Esophagus muscularis mucosa (tissue), 4 donors: ENCODE data around the gene ALG11. TPM values are rescaled to one million over a fixed set of nuclear protein-coding genes. Genes with fewer than 3 reads are reported as not detected.
A peak's percentile ranks its signal among the peaks of the same experiment; 100 is the strongest.

ENCODE experiments used
- DNase-seq: peaks from one replicate; pipeline ENCODE4 v3.0.0-alpha.2; 2017; ENCODE audit errors: extremely low spot score
- H3K27ac ChIP-seq, 4 donors: fragments of 200-600 bp; sonication (generic); replicated peaks in 1 of 4; 1 replicate in 3 of 4; 2 replicates in 1 of 4; pipeline ENCODE4 v1.5.1; 2016 to 2019; ENCODE audit warnings: mild to moderate bottlenecking in 1 of 4
- H3K27me3 ChIP-seq, 4 donors: fragments of 200-600 bp; sonication (generic); one replicate each; pipeline versions ENCODE4 v1.5.1 to v1.6.0; 2016 to 2019
- H3K36me3 ChIP-seq, 4 donors: fragments of 200-600 bp; sonication (generic); one replicate each; pipeline ENCODE4 v1.5.1; 2016 to 2019
- H3K4me1 ChIP-seq, 4 donors: fragments of 200-600 bp; sonication (generic); one replicate each; pipeline ENCODE4 v1.5.1; 2016 to 2019
- H3K4me3 ChIP-seq, 4 donors: fragments of 200-600 bp; sonication (generic); 1 replicate in 2 of 4; 2 replicates in 2 of 4; pipeline ENCODE4 v1.5.1; 2016 to 2019; ENCODE audit warnings: mild to moderate bottlenecking in 4 of 4, moderate library complexity in 1 of 4
- H3K9me3 ChIP-seq, 4 donors: fragments of 200-600 bp; sonication (generic); 1 replicate in 3 of 4; 2 replicates in 1 of 4; pipeline ENCODE4 v1.5.1; 2016 to 2019
- CTCF ChIP-seq, 3 experiments: fragments of 200-600 bp in 2 of 3; fragments of 450-650 bp in 1 of 3; sonication (generic) in 2 of 3; IDR thresholded peaks; one replicate each; pipeline ENCODE4 v1.5.1; 2017 to 2019; ENCODE audit warnings: antibody characterized with exemption in 3 of 3, mild to moderate bottlenecking in 2 of 3, moderate library complexity in 1 of 3
- EP300 ChIP-seq: sonication (generic); formaldehyde crosslinking; IDR thresholded peaks from one replicate; pipeline ENCODE4 v1.6.1; 2017; ENCODE audit warnings: antibody characterized with exemption
- POLR2A ChIP-seq: fragments of 450-650 bp; IDR thresholded peaks from one replicate; pipeline ENCODE4 v1.6.1; 2017; ENCODE audit warnings: antibody characterized with exemption, moderate library complexity, mild to moderate bottlenecking, low read depth
- POLR2AphosphoS5 ChIP-seq, 2 donors: sonication (generic); formaldehyde crosslinking; IDR thresholded peaks; one replicate each; pipeline ENCODE4 v1.6.1; 2017; ENCODE audit warnings: antibody characterized with exemption in 2 of 2
- WGBS: methylation state at CpG from one replicate; pipeline ENCODE4 v1.1.5; 2018; 5-methylcytosine and 5-hydroxymethylcytosine counted together
- intact Hi-C: fragments of 100-400 bp; cut with DNase I; formaldehyde crosslinking; loops from one replicate; pipeline ENCODE4 v1.15.1; 2023
- total RNA-seq, 4 donors: library from RNA; depleted of rRNA; stranded (reverse); fragments of >200 nt; gene quantifications; one replicate each; pipeline versions ENCODE4 v1.1.0 to v1.2.1, GENCODE V29; 2016

ALG11 gene
- total RNA-seq, 4 donors from 2014 or later, result 12.4 to 21.7 (median 16.3) TPM

GRCh38 chr13:51988988-51989618 lies 23.1 kb upstream of the ALG11 start:
- Histone ChIP-seq H3K9me3 (no peaks in the 10 kb centered on the region), H3K27me3 (no peaks in the 10 kb centered on the region), H3K4me1 (no peaks in the 10 kb centered on the region), H3K4me3 (no peak overlapping the region), H3K36me3 (no peaks in the 10 kb centered on the region), H3K27ac (no peak overlapping the region)
- 95% methylated on average over 3 of the region's 3 CpGs for WGBS
- intact Hi-C loops, result no loop called here
- no peak for TF ChIP-seq CTCF (IDR thresholded peaks at IDR 0.05)
- TF ChIP-seq EP300, result no peak
- TF ChIP-seq POLR2AphosphoS5 (IDR thresholded peaks at IDR 0.05), result no peak
- no peak for TF ChIP-seq POLR2A
- no peak for DNase-seq

- WGBS, result 86% methylated on average over 2 of the region's 2 CpGs
- Histone ChIP-seq H3K36me3 (no peaks in the 10 kb centered on the region), H3K4me1 (peaks cover 22 to 25% (median 24%) of the 10 kb centered on the region in 4 donors), H3K27ac (no peak overlapping the region), H3K9me3 (no peaks in the 10 kb centered on the region), H3K4me3 (no peak overlapping the region), H3K27me3 (no peaks in the 10 kb centered on the region)
- no peak for TF ChIP-seq POLR2AphosphoS5 (IDR thresholded peaks at IDR 0.05)
- TF ChIP-seq POLR2A, result no peak
- no peak for TF ChIP-seq CTCF (IDR thresholded peaks at IDR 0.05)
- TF ChIP-seq EP300, result no peak
- intact Hi-C loops, result no loop called here
- no peak for DNase-seq
These were observed 18.5 kb upstream of the ALG11 start for GRCh38 chr13:51993713-51994112.

- intact Hi-C loops, result no loop called here
- Histone ChIP-seq H3K9me3 (no peaks in the 10 kb centered on the region), H3K36me3 (no peaks in the 10 kb centered on the region), H3K4me1 (peaks cover 32 to 46% (median 44%) of the 10 kb centered on the region in 4 donors), H3K27me3 (no peaks in the 10 kb centered on the region), H3K4me3 (peak overlapping the region in 3 of 4 donors; percentile 2 to 26 (median 22)), H3K27ac (peak overlapping the region; percentile 50 to 64 (median 51))
- 28% methylated on average over 5 of the region's 9 CpGs for WGBS
- no peak for DNase-seq
- TF ChIP-seq POLR2AphosphoS5 (IDR thresholded peaks at IDR 0.05) (no peak), CTCF (IDR thresholded peaks at IDR 0.05) (no peak), EP300 (no peak), POLR2A (no peak)
These were observed 16.3 kb upstream of the ALG11 start for GRCh38 chr13:51995677-51996551.

GRCh38 chr13:51996641-51997040 lies 15.6 kb upstream of the ALG11 start:
- no peaks in the 10 kb centered on the region for H3K9me3 ChIP-seq
- no peaks in the 10 kb centered on the region for H3K36me3 ChIP-seq
- no peak overlapping the region for H3K4me3 ChIP-seq
- TF ChIP-seq POLR2AphosphoS5 (IDR thresholded peaks at IDR 0.05) (no peak), EP300 (no peak), POLR2A (no peak), CTCF (IDR thresholded peaks at IDR 0.05) (no peak)
- peak overlapping the region in 1 of 4 donors; percentile 40 for H3K27ac ChIP-seq
- WGBS, result 95% methylated on average over 4 of the region's 4 CpGs
- intact Hi-C loops, result no loop called here
- peaks cover 32 to 46% (median 44%) of the 10 kb centered on the region in 4 donors for H3K4me1 ChIP-seq
- no peaks in the 10 kb centered on the region for H3K27me3 ChIP-seq
- DNase-seq, result no peak
